Measurements from ENCODE around the gene SNX18.

DNA sequence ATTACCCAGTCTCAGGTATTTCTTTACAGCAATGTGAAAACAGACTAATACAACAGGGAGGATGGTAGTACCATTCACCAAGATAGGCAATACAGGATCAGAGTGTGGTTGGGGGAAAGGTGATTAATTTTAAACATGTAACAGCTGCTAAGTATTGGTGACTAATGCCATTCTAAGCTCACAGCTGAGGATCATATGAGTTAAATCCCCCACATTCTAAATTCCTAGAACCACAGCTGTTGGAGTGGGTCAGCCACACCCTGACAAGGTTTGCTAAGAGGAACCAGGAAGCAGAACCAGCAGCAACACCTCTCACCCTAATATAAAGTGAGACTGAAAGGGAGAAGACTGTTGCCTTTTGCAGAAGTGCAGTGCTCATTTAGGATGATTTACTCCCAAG, 37.3 kb upstream of the SNX18 start:
- TF ChIP-seq, protein P1, sequence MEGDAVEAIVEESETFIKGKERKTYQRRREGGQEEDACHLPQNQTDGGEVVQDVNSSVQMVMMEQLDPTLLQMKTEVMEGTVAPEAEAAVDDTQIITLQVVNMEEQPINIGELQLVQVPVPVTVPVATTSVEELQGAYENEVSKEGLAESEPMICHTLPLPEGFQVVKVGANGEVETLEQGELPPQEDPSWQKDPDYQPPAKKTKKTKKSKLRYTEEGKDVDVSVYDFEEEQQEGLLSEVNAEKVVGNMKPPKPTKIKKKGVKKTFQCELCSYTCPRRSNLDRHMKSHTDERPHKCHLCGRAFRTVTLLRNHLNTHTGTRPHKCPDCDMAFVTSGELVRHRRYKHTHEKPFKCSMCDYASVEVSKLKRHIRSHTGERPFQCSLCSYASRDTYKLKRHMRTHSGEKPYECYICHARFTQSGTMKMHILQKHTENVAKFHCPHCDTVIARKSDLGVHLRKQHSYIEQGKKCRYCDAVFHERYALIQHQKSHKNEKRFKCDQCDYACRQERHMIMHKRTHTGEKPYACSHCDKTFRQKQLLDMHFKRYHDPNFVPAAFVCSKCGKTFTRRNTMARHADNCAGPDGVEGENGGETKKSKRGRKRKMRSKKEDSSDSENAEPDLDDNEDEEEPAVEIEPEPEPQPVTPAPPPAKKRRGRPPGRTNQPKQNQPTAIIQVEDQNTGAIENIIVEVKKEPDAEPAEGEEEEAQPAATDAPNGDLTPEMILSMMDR (IDR thresholded peaks at IDR 0.05) = no peak
- TF ChIP-seq POLR2A (IDR thresholded peaks at IDR 0.05) = no peak

Data from suprapubic skin (tissue), 3 donors.